ENCODE results near the gene EVX1.

- TF ChIP-seq CTCF (IDR thresholded peaks at IDR 0.05) (no peak), POLR2A (IDR thresholded peaks at IDR 0.05) (no peak)
Measured at GRCh38 chr7:27251652-27252590, 9.3 kb downstream of the EVX1 start.

Measured in Peyer's patch (tissue), 4 donors.